K562 (cell line): ENCODE measurements around the gene TPD52L3. TPM values are rescaled to one million over a fixed set of nuclear protein-coding genes. Genes with fewer than 3 reads are reported as not detected.
A peak's percentile ranks its signal among the peaks of the same experiment; 100 is the strongest.

Experiments
- ATAC-seq: fragments of 200-7000 bp; cut with Tn5 transposase; 3 replicates; pipeline ENCODE4 v1.9.1; 2020; ENCODE audit warnings: moderate library complexity
- Bru-seq: library from RNA; stranded (reverse); fragments of 400-500 nt; gene quantifications from one replicate; lab custom pipeline; 2021; lab: Mats Ljungman, UMichigan
- BruChase-seq, 2 experiments: library from RNA; stranded (reverse); fragments of 400-500 nt; gene quantifications; one replicate each; lab custom pipeline; 2021; lab: Mats Ljungman, UMichigan
- BruUV-seq: library from RNA; stranded (reverse); fragments of 400-500 nt; replicated peaks from 2 replicates; lab custom pipeline; 2021; lab: Mats Ljungman, UMichigan
- CTCF ChIA-PET: fragments of 300-600 bp; formaldehyde crosslinking; extraction: SDS; loops from one replicate; lab custom pipeline; 2021; ENCODE audit warnings: low intra/inter-chr PET ratio; lab: Yijun Ruan, JAX
- POLR2A ChIA-PET: fragments of 300-600, 350-650 bp; sonication (Branson Sonifier 250); formaldehyde crosslinking; extraction: SDS; loops from one replicate; lab custom pipeline; 2021; ENCODE audit warnings: antibody characterized with exemption, inconsistent platforms; lab: Yijun Ruan, JAX
- DNase-seq, 4 experiments: peaks; one replicate each; pipeline versions ENCODE4 v3.0.0 to v3.0.0-alpha.2; 2011 to 2018; ENCODE audit warnings: low spot score in 3 of 4, mixed read lengths in 3 of 4; ENCODE audit errors: extremely low read depth in 1 of 4
- FAIRE-seq: peaks from 2 replicates; lab custom pipeline; 2011; peaks lifted over from hg19 to GRCh38; lab: Jason Lieb, UNC
- H2AFZ ChIP-seq: 2 replicates; pipeline ENCODE4 v1.6.0; 2011; ENCODE audit warnings: low read depth, low read length, control low read depth, inconsistent platforms
- H3K27ac ChIP-seq: fragments of 200-600 bp; 3 replicates; pipeline ENCODE4 v1.8.0; 2011; ENCODE audit warnings: low read depth, mild to moderate bottlenecking, control low read depth, inconsistent platforms, low read length, moderate library complexity, mixed read lengths; ENCODE audit errors: extremely low read depth
- H3K27me3 ChIP-seq, 2 experiments: fragments of 300-600 bp in 1 of 2; 2 replicates in 1 of 2; 3 replicates in 1 of 2; pipeline versions ENCODE4 v1.6.0 to v1.8.0; 2011; ENCODE audit warnings: inconsistent platforms in 2 of 2, low read length in 2 of 2, mild to moderate bottlenecking in 1 of 2, mixed read lengths in 1 of 2, moderate library complexity in 1 of 2; ENCODE audit not compliant: control insufficient read depth in 2 of 2, insufficient read depth in 2 of 2
- H3K36me3 ChIP-seq: fragments of 300-600 bp; 3 replicates; pipeline ENCODE4 v1.8.0; 2011; ENCODE audit warnings: mild to moderate bottlenecking, low read length, inconsistent platforms; ENCODE audit not compliant: control insufficient read depth, insufficient read depth
- H3K4me1 ChIP-seq, 2 experiments: fragments of 200-600 bp in 1 of 2; replicated peaks in 1 of 2; 2 replicates in 1 of 2; 3 replicates in 1 of 2; pipeline versions ENCODE4 v1.5.1 to v1.8.0; 2011; ENCODE audit warnings: inconsistent platforms in 2 of 2, low read length in 2 of 2, mild to moderate bottlenecking in 1 of 2, mixed read lengths in 1 of 2, moderate library complexity in 1 of 2; ENCODE audit not compliant: control insufficient read depth in 2 of 2, insufficient read depth in 2 of 2
- H3K4me2 ChIP-seq: 2 replicates; pipeline ENCODE4 v1.6.1; 2011; ENCODE audit warnings: low read length, control low read depth, inconsistent platforms, mixed read lengths; ENCODE audit not compliant: insufficient read depth
- H3K4me3 ChIP-seq: fragments of 200-600 bp; sonication (generic), shearing (Covaris generic); 2 replicates; pipeline ENCODE4 v1.5.1; 2016; ENCODE audit warnings: control low read depth, inconsistent platforms
- H3K79me2 ChIP-seq: fragments of 200-600 bp; 3 replicates; pipeline ENCODE4 v1.8.0; 2011; ENCODE audit warnings: low read length, inconsistent platforms; ENCODE audit not compliant: control insufficient read depth, insufficient read depth
- H3K9ac ChIP-seq, 2 experiments: 2 replicates each; pipeline versions ENCODE4 v1.6.0 to v1.6.1; 2011; ENCODE audit warnings: low read depth in 2 of 2, low read length in 2 of 2, control low read depth in 1 of 2, inconsistent platforms in 1 of 2, mild to moderate bottlenecking in 1 of 2, mixed read lengths in 1 of 2; ENCODE audit not compliant: insufficient read depth in 1 of 2
- H3K9me1 ChIP-seq: one replicate; pipeline ENCODE4 v1.6.0; 2011; ENCODE audit warnings: inconsistent platforms, mild to moderate bottlenecking, low read length, moderate library complexity; ENCODE audit not compliant: control insufficient read depth, insufficient read depth
- H3K9me3 ChIP-seq: replicated peaks from 2 replicates; pipeline ENCODE4 v1.5.1; 2011; ENCODE audit warnings: low read depth, low read length, inconsistent platforms; ENCODE audit not compliant: control insufficient read depth, insufficient read depth
- H4K20me1 ChIP-seq: replicated peaks from 2 replicates; pipeline ENCODE4 v1.6.1; 2011; ENCODE audit warnings: low read length, inconsistent platforms, mixed read lengths; ENCODE audit not compliant: control insufficient read depth, insufficient read depth
- BACH1 ChIP-seq: fragments of 200-800 bp; sonication (Bioruptor generic); IDR thresholded peaks from 2 replicates; pipeline ENCODE4 v1.6.1; 2016; ENCODE audit warnings: missing genetic modification characterization, missing compliant biosample characterization
- L3MBTL2 ChIP-seq: fragments of 450-650 bp; IDR thresholded peaks from 2 replicates; pipeline ENCODE4 v1.6.1; 2016; ENCODE audit warnings: mild to moderate bottlenecking, moderate library complexity
- NR2C1 ChIP-seq, 2 experiments: fragments of 450-650 bp; IDR thresholded peaks; 2 replicates each; pipeline ENCODE4 v1.6.1; 2017; ENCODE audit warnings: mild to moderate bottlenecking in 2 of 2, antibody characterized with exemption in 1 of 2, inconsistent platforms in 1 of 2, missing compliant biosample characterization in 1 of 2, missing genetic modification characterization in 1 of 2
- ZBTB8A ChIP-seq: fragments of 450-650 bp; IDR thresholded peaks from 2 replicates; pipeline ENCODE4 v1.6.1; 2018; ENCODE audit warnings: mild to moderate bottlenecking, moderate library complexity; ENCODE audit not compliant: partially characterized antibody
- WGBS: fragments of 100-300 bp; shearing (Covaris generic); methylation state at CpG from one replicate; pipeline ENCODE4 v1.1.6; 2016; ENCODE audit warnings: low coverage, mixed read lengths; ENCODE audit not compliant: insufficient coverage; ENCODE audit errors: missing lambda C conversion rate; 5-methylcytosine and 5-hydroxymethylcytosine counted together
- in situ Hi-C: fragments of 300-500 bp; cut with MboI; formaldehyde crosslinking; loops from 4 replicates; pipeline ENCODE4 v1.15.0; 2018; ENCODE audit warnings: inconsistent platforms, mixed read lengths
- intact Hi-C: fragments of 100-400 bp; cut with micrococcal nuclease; formaldehyde crosslinking; loops from 2 replicates; pipeline ENCODE4 v1.14.2; 2022
- long read RNA-seq, 3 experiments: library from polyadenylated mRNA in 2 of 3; library from RNA in 1 of 3; unstranded in 2 of 3; stranded (forward) in 1 of 3; transcript quantifications; one replicate each; pipeline ENCODE4 v2.0.0, GENCODE V29; 2019 to 2022
- polyA minus RNA-seq, 3 experiments: library from RNA; depleted of rRNA, polyadenylated mRNA; stranded (reverse); fragments of >200 nt; gene quantifications; 2 replicates each; pipeline ENCODE4 v1.2.3, GENCODE V29; 2011
- polyA plus RNA-seq, 8 experiments: library from polyadenylated mRNA; depleted of rRNA in 4 of 8; stranded (reverse) in 5 of 8; unstranded in 3 of 8; fragments of >200 nt; fragmentation: Nextera tagmentation in 2 of 8; fragmentation: Illumina TruSeq in 1 of 8; extraction: Ambion mirVana in 2 of 8; extraction: Trizol in 1 of 8; gene quantifications; 2 replicates each; pipeline versions ENCODE4 v1.2.1 to v1.2.3, GENCODE V29; 2011 to 2014; ENCODE audit warnings: inconsistent platforms in 1 of 8, missing spikeins in 1 of 8
- total RNA-seq, 7 experiments: library from RNA; depleted of rRNA in 6 of 7; stranded (reverse); fragments of >200 nt in 6 of 7; fragmentation: Illumina TruSeq in 2 of 7; extraction: Trizol in 2 of 7; gene quantifications; 2 replicates each; pipeline versions ENCODE4 v1.2.1 to v1.2.3, GENCODE V29; 2011 to 2021; ENCODE audit warnings: low replicate concordance in 1 of 7
- TF ChIP-seq, protein P1 (sequence below), 2 experiments: IDR thresholded peaks; 2 replicates each; pipeline ENCODE4 v1.6.1; 2011; ENCODE audit warnings: borderline replicate concordance in 1 of 2, control low read depth in 1 of 2, low read depth in 1 of 2, low read length in 1 of 2, mild to moderate bottlenecking in 1 of 2, mixed read lengths in 1 of 2, moderate library complexity in 1 of 2; ENCODE audit not compliant: insufficient read depth in 1 of 2, insufficient read length in 1 of 2, poor library complexity in 1 of 2, severe bottlenecking in 1 of 2; ENCODE audit errors: extremely low read depth in 1 of 2

TPD52L3 gene
- not detected in 2 replicates for total RNA-seq (2011; cell fraction: chromatin; rRNA removed; ENCODE audit: low replicate concordance)
- total RNA-seq (2011; cell fraction: nucleolus; rRNA removed) = not detected in 2 replicates
- total RNA-seq (2011; cell fraction: nucleoplasm; rRNA removed) = not detected in 2 replicates
- total RNA-seq (2014; rRNA removed) = not detected in 2 replicates
- not detected in 2 replicates for total RNA-seq (2014; rRNA removed; fragmentation: Illumina TruSeq; extraction: Trizol)
- total RNA-seq (2015; rRNA removed; fragmentation: Illumina TruSeq; extraction: Trizol) = not detected in 2 replicates
- not detected in 2 replicates for total RNA-seq (2021)
- not detected in 2 replicates for polyA plus RNA-seq (2011; rRNA removed)
- polyA plus RNA-seq (2011; cell fraction: cytosol; rRNA removed) = not detected in 2 replicates
- polyA plus RNA-seq (2011; cell fraction: nucleus; rRNA removed) = not detected in 2 replicates
- not detected in 2 replicates for polyA plus RNA-seq (2012)
- polyA plus RNA-seq (2014; fragmentation: Illumina TruSeq; extraction: Trizol) = not detected in 2 replicates
- not detected for polyA plus RNA-seq (2014; fragmentation: Nextera tagmentation; extraction: Ambion mirVana)
- polyA plus RNA-seq (2014; rRNA removed) = not detected in 2 replicates
- not detected in 2 replicates for polyA minus RNA-seq (2011; rRNA and poly(A)+ RNA removed)
- not detected in 2 replicates for polyA minus RNA-seq (2011; cell fraction: cytosol; rRNA and poly(A)+ RNA removed)
- polyA minus RNA-seq (2011; cell fraction: nucleus; rRNA and poly(A)+ RNA removed) = not detected in 2 replicates
- Bru-seq, nascent RNA = not detected
- not detected for BruChase-seq, experiment 1, labeled RNA remaining after a 2-hour chase
- BruChase-seq, experiment 2, labeled RNA remaining after a 6-hour chase = not detected
- long read RNA-seq, experiment 1 = 0 reads
- long read RNA-seq, experiment 2 = 0 reads
- long read RNA-seq, experiment 3 = 0 reads

DNA sequence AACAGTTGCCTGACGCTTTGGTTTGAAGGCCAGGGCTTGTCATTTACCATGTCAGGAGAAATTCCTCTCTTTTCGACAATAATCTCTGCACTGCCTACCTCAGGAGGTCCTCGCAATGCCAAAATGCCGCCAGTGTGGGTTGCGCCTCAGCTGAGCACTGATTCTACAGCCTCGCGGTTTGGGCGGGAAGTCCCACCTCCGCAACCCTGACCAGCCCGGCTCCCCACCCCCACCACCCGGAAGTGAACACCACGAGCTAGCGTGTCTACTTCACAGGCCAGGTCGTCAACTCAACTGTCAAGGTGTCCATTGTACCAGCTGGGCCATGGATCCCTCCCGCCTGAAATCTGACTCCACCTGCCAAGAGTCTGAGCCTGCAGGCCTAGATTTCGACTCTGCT, at the start of gene TPD52L3:
Gene TPD52L3 (plus strand): TSS at position 273 of the 400 bp plus-strand sequence. CDS start 221 bp downstream, outside the sequence.
- POLR2A ChIA-PET = no interaction called here
- ATAC-seq = no peak
- no peak for FAIRE-seq
- peak; percentile 41; the same call in 1 of the 2 replicates for TF ChIP-seq L3MBTL2
- TF ChIP-seq NR2C1 (IDR thresholded peaks at IDR 0.05) = 0 out of 2 replicates have a peak, but pooled peaks have one; percentile 16
- no peak for TF ChIP-seq NR2C1 (tag; IDR thresholded peaks at IDR 0.05)
- no peak for TF ChIP-seq ZBTB8A
- TF ChIP-seq BACH1 = no peak
- TF ChIP-seq, protein P1, sequence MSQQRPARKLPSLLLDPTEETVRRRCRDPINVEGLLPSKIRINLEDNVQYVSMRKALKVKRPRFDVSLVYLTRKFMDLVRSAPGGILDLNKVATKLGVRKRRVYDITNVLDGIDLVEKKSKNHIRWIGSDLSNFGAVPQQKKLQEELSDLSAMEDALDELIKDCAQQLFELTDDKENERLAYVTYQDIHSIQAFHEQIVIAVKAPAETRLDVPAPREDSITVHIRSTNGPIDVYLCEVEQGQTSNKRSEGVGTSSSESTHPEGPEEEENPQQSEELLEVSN (IDR thresholded peaks at IDR 0.05; ENCODE audit: borderline replicate concordance in 1 of 2, extremely low read depth in 1 of 2, insufficient read depth in 1 of 2, insufficient read length in 1 of 2, low read depth in 1 of 2, low read length in 1 of 2, poor library complexity in 1 of 2, severe bottlenecking in 1 of 2) = peak in 1 of 2 experiments; percentile 62

More for the DNA sequence above, at the start of gene TPD52L3:
- CTCF ChIA-PET = no interaction called here
- intact Hi-C loops (no loop called here), in situ Hi-C loops (no loop called here)
- no peak within 1 kb of the TSS for H3K4me3 ChIP-seq
- no peak within 1 kb of the TSS for H3K4me2 ChIP-seq
- H4K20me1 ChIP-seq = no peaks in the 10 kb centered on the region
- no peaks in the 10 kb centered on the region; a peak in 1 of 5 replicates for H3K27me3 ChIP-seq
- H3K4me1 ChIP-seq = peaks cover 0 to 4% of the 10 kb centered on the region in 2 experiments; a peak in 1 of 5 replicates
- no peaks in the 10 kb centered on the region for H3K79me2 ChIP-seq
- H2AFZ ChIP-seq = 0 out of 2 replicates have a peak within 1 kb of the TSS, but pooled peaks have one; percentile 31
- no peaks in the 10 kb centered on the region for H3K9me1 ChIP-seq
- BruUV-seq = no TSS peak
- no peak within 1 kb of the TSS for H3K9ac ChIP-seq
- H3K27ac ChIP-seq = no peak within 1 kb of the TSS
- H3K36me3 ChIP-seq = no peaks in the 10 kb centered on the region
- DNase-seq = peak in 3 of 4 experiments; percentile 2 to 9 (median 5)
- WGBS = 4% methylated on average over 15 of the region's 16 CpGs
- no peaks in the 10 kb centered on the region for H3K9me3 ChIP-seq
